Colonic mucosa (tissue), 4 donors: Measurements from ENCODE around the gene VPS35L. TPM values are rescaled to one million over a fixed set of nuclear protein-coding genes. Genes with fewer than 3 reads are reported as not detected.

Experiments
- DNase-seq: peaks from one replicate; pipeline ENCODE4 v3.0.0-alpha.2; 2020
- H3K27ac ChIP-seq: fragments of 200-600 bp; one replicate; pipeline ENCODE4 v1.8.0; 2021
- H3K27me3 ChIP-seq: fragments of 200-600 bp; one replicate; pipeline ENCODE4 v1.8.0; 2021
- H3K36me3 ChIP-seq: fragments of 200-600 bp; one replicate; pipeline ENCODE4 v1.8.0; 2021
- H3K4me1 ChIP-seq: fragments of 200-600 bp; one replicate; pipeline ENCODE4 v1.8.0; 2021; ENCODE audit warnings: mild to moderate bottlenecking
- H3K4me3 ChIP-seq: fragments of 200-600 bp; one replicate; pipeline ENCODE4 v1.8.0; 2021
- H3K9ac ChIP-seq, 2 donors: one replicate each; pipeline ENCODE4 v1.7.0; 2013; ENCODE audit warnings: control low read depth in 2 of 2, low read depth in 2 of 2, low read length in 2 of 2
- H3K9me3 ChIP-seq: fragments of 200-600 bp; one replicate; pipeline ENCODE4 v1.8.0; 2021
- CTCF ChIP-seq: fragments of 200-600 bp; IDR thresholded peaks from one replicate; pipeline ENCODE4 v1.8.0; 2022; ENCODE audit warnings: antibody characterized with exemption, mild to moderate bottlenecking
- intact Hi-C: fragments of 100-400 bp; cut with DNase I; formaldehyde crosslinking; loops from one replicate; pipeline ENCODE4 v1.14.1; 2022
- total RNA-seq, 2 donors: library from RNA; stranded (reverse); fragmentation: NEBNext Ultra II Directional in 1 of 2; extraction: Animal tissue kit (Norgen Biotek cat#: 25700) in 1 of 2; gene quantifications; one replicate each; pipeline ENCODE4 v1.2.1, GENCODE V29; 2021
- donor health status: healthy.
- donor health status: DM: no; HTN: no; CAD: no.
- donor health status: DM: no; HTN: no; CAD: no.

VPS35L gene
- total RNA-seq, 2 donors from 2014 or later = 38.0 to 43.7 TPM

GRCh38 chr16:19616241-19616640, 60.7 kb downstream of the VPS35L start:
- no peak for DNase-seq
- no peak overlapping the region for H3K9ac ChIP-seq
- H3K36me3 ChIP-seq = no peaks in the 10 kb centered on the region
- no peaks in the 10 kb centered on the region for H3K9me3 ChIP-seq
- intact Hi-C loops = no loop called here
- no peaks in the 10 kb centered on the region for H3K4me1 ChIP-seq
- H3K27me3 ChIP-seq = no peaks in the 10 kb centered on the region
- H3K27ac ChIP-seq = no peak overlapping the region
- TF ChIP-seq CTCF = no peak
- H3K4me3 ChIP-seq = no peak overlapping the region

- no peaks in the 10 kb centered on the region for H3K9me3 ChIP-seq
- no peaks in the 10 kb centered on the region for H3K4me1 ChIP-seq
- H3K9ac ChIP-seq = no peak overlapping the region
- intact Hi-C loops = no loop called here
- H3K27ac ChIP-seq = no peak overlapping the region
- no peaks in the 10 kb centered on the region for H3K27me3 ChIP-seq
- no peaks in the 10 kb centered on the region for H3K36me3 ChIP-seq
- TF ChIP-seq CTCF = no peak
- DNase-seq = no peak
- H3K4me3 ChIP-seq = no peak overlapping the region
These were observed 63.4 kb downstream of the VPS35L start for GRCh38 chr16:19618876-19619275.

DNA sequence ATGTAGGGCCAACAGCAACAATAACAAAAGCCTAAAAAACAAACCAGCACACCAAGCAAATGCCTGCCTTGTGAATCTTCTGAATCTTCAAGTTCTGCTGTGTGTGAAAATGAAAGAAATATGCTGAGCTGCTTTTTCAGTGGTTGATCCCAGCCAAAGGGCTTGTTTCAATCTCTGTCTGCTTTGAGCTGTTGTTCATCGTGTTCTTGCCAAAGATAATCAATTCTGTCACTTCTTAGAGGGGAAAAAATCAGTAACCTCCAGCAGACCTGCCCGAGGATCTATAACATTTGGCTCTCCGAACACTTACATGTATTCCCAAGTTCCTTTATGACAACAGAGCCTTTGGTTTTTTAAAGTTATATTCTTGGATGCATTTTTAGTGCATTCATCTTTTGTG, 65.9 kb downstream of the VPS35L start:
- H3K9me3 ChIP-seq = no peaks in the 10 kb centered on the region
- H3K27ac ChIP-seq = no peak overlapping the region
- H3K36me3 ChIP-seq = no peaks in the 10 kb centered on the region
- no peak for TF ChIP-seq CTCF
- H3K4me3 ChIP-seq = no peak overlapping the region
- no peaks in the 10 kb centered on the region for H3K4me1 ChIP-seq
- no peak overlapping the region for H3K9ac ChIP-seq
- no peak for DNase-seq
- intact Hi-C loops = no loop called here
- no peaks in the 10 kb centered on the region for H3K27me3 ChIP-seq

DNA sequence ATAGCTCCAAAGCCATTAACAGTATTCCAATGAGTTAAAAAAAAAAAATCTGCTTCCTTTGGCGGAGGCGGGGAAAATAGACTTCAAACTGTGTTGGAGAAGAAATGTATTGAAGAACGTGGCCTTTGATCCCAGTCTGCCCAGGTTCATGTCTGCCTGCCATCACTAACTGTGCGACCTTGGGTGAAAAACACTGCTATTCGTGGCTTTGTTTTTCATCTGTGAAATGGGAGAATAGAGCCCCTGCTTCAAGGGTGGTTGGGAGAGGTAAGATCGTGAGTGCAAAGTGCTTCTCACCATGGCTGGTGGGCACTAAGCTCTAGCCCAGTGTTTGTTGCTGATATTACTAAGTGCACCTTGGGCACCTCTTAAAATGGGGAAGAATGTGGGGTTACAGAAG, 69.5 kb downstream of the VPS35L start:
- TF ChIP-seq CTCF = no peak
- Histone ChIP-seq H3K27ac (no peak overlapping the region), H3K9me3 (no peaks in the 10 kb centered on the region), H3K9ac (no peak overlapping the region), H3K4me3 (no peak overlapping the region), H3K36me3 (no peaks in the 10 kb centered on the region), H3K4me1 (no peaks in the 10 kb centered on the region), H3K27me3 (no peaks in the 10 kb centered on the region)
- DNase-seq = no peak
- intact Hi-C loops = no loop called here

GRCh38 chr16:19636436-19637267, 81.1 kb downstream of the VPS35L start:
- DNase-seq = no peak
- H3K27ac ChIP-seq = no peak overlapping the region
- no peaks in the 10 kb centered on the region for H3K27me3 ChIP-seq
- no peak overlapping the region for H3K9ac ChIP-seq
- no peaks in the 10 kb centered on the region for H3K9me3 ChIP-seq
- H3K4me3 ChIP-seq = no peak overlapping the region
- H3K36me3 ChIP-seq = peaks cover 6% of the 10 kb centered on the region
- intact Hi-C loops = no loop called here
- no peak for TF ChIP-seq CTCF
- no peaks in the 10 kb centered on the region for H3K4me1 ChIP-seq
